ENCODE data around the gene ACAP2. TPM values are rescaled to one million over a fixed set of nuclear protein-coding genes. Genes with fewer than 3 reads are reported as not detected.

The ACAP2 gene
- total RNA-seq, 1 donor from 2014 or later: 49.7 TPM

DNA sequence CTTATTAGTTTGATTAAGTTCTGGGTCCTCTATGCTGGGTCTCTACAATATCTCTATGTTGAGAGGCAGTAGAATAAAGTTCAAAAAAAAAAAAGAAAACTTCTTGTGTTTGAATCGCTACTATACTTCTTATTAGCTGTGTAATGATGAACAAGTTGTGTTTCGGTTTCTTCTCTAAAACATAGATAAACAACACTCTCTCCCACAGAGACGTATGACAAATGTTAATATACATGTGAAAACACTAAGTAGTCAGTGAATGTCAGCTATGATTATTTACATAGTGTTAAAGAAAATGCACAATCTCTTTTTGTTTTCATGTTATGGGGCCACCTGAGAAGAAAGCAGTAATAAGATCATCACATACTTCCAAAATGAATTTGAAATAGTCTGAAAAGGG lies 45.3 kb downstream of the ACAP2 start:
- peaks cover 42% of the 10 kb centered on the region for H3K4me1 Mint-ChIP-seq
- no peaks in the 10 kb centered on the region for H3K27me3 Mint-ChIP-seq (ENCODE audit: low read depth)
- no peak overlapping the region for H3K4me3 Mint-ChIP-seq
- no peak for DNase-seq (ENCODE audit: low spot score in 2 of 2, unreplicated experiment in 2 of 2)
- TF ChIP-seq, protein P1, sequence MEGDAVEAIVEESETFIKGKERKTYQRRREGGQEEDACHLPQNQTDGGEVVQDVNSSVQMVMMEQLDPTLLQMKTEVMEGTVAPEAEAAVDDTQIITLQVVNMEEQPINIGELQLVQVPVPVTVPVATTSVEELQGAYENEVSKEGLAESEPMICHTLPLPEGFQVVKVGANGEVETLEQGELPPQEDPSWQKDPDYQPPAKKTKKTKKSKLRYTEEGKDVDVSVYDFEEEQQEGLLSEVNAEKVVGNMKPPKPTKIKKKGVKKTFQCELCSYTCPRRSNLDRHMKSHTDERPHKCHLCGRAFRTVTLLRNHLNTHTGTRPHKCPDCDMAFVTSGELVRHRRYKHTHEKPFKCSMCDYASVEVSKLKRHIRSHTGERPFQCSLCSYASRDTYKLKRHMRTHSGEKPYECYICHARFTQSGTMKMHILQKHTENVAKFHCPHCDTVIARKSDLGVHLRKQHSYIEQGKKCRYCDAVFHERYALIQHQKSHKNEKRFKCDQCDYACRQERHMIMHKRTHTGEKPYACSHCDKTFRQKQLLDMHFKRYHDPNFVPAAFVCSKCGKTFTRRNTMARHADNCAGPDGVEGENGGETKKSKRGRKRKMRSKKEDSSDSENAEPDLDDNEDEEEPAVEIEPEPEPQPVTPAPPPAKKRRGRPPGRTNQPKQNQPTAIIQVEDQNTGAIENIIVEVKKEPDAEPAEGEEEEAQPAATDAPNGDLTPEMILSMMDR (IDR thresholded peaks at IDR 0.05; ENCODE audit: unreplicated experiment): no peak
- no peaks in the 10 kb centered on the region for H3K36me3 Mint-ChIP-seq
- H3K9me3 Mint-ChIP-seq: no peaks in the 10 kb centered on the region
- peak overlapping the region; percentile 43 for H3K27ac Mint-ChIP-seq

DNA sequence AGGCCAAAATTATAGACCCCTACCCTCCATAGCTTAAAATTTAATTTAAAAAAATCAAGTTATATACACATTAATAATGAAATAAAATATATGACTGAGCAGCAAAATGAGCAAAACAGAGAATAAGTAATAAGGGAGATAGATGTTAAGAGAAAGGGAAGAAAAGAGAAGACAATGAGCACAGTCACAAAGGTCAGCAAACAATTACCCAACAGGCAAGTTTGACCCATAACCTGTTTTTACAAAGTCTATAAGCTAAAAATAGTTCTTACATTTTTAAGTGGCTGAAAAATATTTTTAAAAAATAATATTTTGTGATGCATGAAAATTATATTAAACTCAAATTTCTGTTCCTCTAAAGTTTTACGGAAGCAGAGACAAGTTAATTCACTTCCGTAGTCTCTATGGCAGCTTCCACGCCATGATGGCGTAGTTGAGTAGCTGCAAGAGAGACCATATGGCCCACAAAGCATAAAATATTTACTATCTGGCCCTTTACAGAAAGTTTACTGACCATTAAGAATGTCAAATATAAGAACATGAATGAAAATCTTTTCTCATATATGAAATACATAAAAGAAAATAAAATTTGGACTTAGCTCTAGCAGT lies 47.5 kb downstream of the ACAP2 start:
- no peaks in the 10 kb centered on the region for H3K9me3 Mint-ChIP-seq
- peaks cover 23% of the 10 kb centered on the region for H3K4me1 Mint-ChIP-seq
- TF ChIP-seq, protein P1 (IDR thresholded peaks at IDR 0.05; ENCODE audit: unreplicated experiment): no peak
- H3K27ac Mint-ChIP-seq: no peak overlapping the region
- no peak overlapping the region for H3K4me3 Mint-ChIP-seq
- no peaks in the 10 kb centered on the region for H3K27me3 Mint-ChIP-seq (ENCODE audit: low read depth)
- DNase-seq (ENCODE audit: low spot score in 2 of 2, unreplicated experiment in 2 of 2): no peak
- H3K36me3 Mint-ChIP-seq: no peaks in the 10 kb centered on the region

DNA sequence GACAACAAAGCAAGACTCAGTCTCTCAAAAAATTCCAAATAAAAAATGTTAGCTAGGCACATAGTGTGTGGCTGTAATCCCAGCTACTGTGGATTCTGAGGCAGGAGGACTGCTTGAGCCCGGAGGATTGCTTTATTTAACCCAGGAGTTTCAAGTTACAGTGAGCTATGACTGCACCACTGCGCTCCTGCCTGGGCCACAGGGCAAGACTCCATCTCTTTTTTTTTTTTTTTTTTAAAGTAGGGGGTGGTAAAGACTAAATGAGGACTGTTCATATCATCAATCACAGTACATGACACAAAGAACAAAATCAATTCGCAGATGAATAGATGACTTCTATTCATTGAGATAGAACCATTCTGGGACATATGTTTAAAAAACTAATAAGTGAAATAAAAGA lies 48.1 kb downstream of the ACAP2 start:
- no peaks in the 10 kb centered on the region for H3K36me3 Mint-ChIP-seq
- H3K27ac Mint-ChIP-seq: no peak overlapping the region
- no peak for DNase-seq (ENCODE audit: low spot score in 2 of 2, unreplicated experiment in 2 of 2)
- peaks cover 21% of the 10 kb centered on the region for H3K4me1 Mint-ChIP-seq
- TF ChIP-seq, protein P1 (IDR thresholded peaks at IDR 0.05; ENCODE audit: unreplicated experiment): no peak
- no peak overlapping the region for H3K4me3 Mint-ChIP-seq
- H3K27me3 Mint-ChIP-seq (ENCODE audit: low read depth): no peaks in the 10 kb centered on the region
- no peaks in the 10 kb centered on the region for H3K9me3 Mint-ChIP-seq

DNA sequence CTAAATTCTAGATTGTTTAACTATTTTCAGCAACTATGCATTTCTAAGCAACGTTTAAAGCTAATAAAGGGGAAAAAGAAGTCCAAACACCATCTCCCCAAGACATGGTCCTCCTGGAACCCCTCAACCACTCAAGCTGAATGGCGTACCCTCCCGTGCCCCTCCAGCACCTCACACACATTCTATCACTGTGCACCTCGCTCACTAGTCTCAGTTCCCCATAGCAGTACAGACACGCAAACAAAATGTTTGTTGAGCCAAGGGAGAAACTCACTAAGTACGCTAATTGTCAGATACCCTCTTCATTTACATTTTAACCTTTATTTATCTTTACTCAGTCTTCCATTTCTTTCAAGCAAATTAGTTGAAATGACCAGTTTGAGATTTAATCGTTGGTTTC lies 48.8 kb downstream of the ACAP2 start:
- H3K4me3 Mint-ChIP-seq: no peak overlapping the region
- no peaks in the 10 kb centered on the region for H3K36me3 Mint-ChIP-seq
- peaks cover 20% of the 10 kb centered on the region for H3K4me1 Mint-ChIP-seq
- H3K9me3 Mint-ChIP-seq: no peaks in the 10 kb centered on the region
- no peaks in the 10 kb centered on the region for H3K27me3 Mint-ChIP-seq (ENCODE audit: low read depth)
- H3K27ac Mint-ChIP-seq: no peak overlapping the region
- no peak for DNase-seq (ENCODE audit: low spot score in 2 of 2, unreplicated experiment in 2 of 2)
- TF ChIP-seq, protein P1 (IDR thresholded peaks at IDR 0.05; ENCODE audit: unreplicated experiment): no peak

DNA sequence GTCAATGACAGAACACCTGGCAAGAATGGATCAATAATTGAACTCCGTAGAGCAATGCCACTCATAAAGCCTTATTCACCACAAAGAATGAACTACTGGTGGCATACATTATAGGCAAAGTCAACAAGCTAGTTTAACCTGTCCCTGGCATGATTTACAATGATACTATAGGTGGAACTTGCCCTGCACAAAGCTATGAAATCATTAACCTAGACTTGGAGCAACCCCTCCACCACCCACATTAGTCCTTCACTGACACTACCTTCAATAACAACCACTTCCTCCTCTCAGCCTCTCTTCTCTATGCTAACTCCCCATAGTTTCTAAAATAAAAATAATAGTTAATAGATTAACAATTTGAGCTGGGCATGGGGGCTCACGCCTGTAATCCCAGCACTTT lies 54.4 kb downstream of the ACAP2 start:
- Mint-ChIP-seq H3K4me1 (peaks cover 23% of the 10 kb centered on the region), H3K9me3 (no peaks in the 10 kb centered on the region), H3K4me3 (no peak overlapping the region), H3K36me3 (peaks cover 3% of the 10 kb centered on the region), H3K27ac (no peak overlapping the region), H3K27me3 (ENCODE audit: low read depth) (no peaks in the 10 kb centered on the region)
- TF ChIP-seq, protein P1 (IDR thresholded peaks at IDR 0.05; ENCODE audit: unreplicated experiment): no peak
- DNase-seq (ENCODE audit: low spot score in 2 of 2, unreplicated experiment in 2 of 2): no peak

DNA sequence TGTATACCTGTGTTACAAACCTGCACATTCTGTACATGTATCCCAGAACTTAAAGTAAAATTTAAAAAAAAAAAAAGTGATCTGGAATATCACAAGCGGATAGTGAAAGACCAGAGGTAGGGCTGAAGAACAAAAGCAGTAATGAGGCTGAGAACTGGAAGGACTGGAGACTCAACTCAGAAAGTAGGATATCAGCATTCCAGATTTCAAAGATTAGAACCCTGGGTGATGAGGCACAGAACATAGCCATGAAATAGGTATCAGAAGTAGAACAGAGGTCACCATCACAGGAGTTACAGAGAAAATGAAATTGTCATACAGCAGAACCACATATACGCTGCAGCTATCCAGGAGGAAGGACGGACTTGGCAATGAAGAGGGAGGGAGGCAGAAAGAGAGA lies 56.1 kb downstream of the ACAP2 start:
- Mint-ChIP-seq H3K4me3 (no peak overlapping the region), H3K27ac (peak overlapping the region; percentile 0), H3K4me1 (peaks cover 32% of the 10 kb centered on the region), H3K27me3 (ENCODE audit: low read depth) (no peaks in the 10 kb centered on the region), H3K36me3 (peaks cover 3% of the 10 kb centered on the region), H3K9me3 (no peaks in the 10 kb centered on the region)
- DNase-seq (ENCODE audit: low spot score in 2 of 2, unreplicated experiment in 2 of 2): no peak
- TF ChIP-seq, protein P1 (IDR thresholded peaks at IDR 0.05; ENCODE audit: unreplicated experiment): no peak
